NB4 (cell line): ENCODE measurements around the gene SMAD5.

Source experiments
- DNase-seq: peaks from one replicate; pipeline ENCODE4 v3.0.0; 2010; ENCODE audit warnings: low read depth
- H3K4me3 ChIP-seq: one replicate; pipeline ENCODE4 v1.5.1; 2011; ENCODE audit warnings: mild to moderate bottlenecking, low read depth, low read length, moderate library complexity
- CTCF ChIP-seq: IDR thresholded peaks from one replicate; pipeline ENCODE4 v1.5.1; 2012; ENCODE audit warnings: low read depth, low read length
- MAX ChIP-seq: IDR thresholded peaks from 2 replicates; pipeline ENCODE4 v1.6.1; 2011; ENCODE audit warnings: low read depth, low read length
- MYC ChIP-seq: IDR thresholded peaks from 2 replicates; pipeline ENCODE4 v1.6.1; 2011; ENCODE audit warnings: low read depth, low read length
- POLR2A ChIP-seq: IDR thresholded peaks from 2 replicates; pipeline ENCODE4 v1.6.1; 2011; ENCODE audit warnings: mild to moderate bottlenecking; ENCODE audit not compliant: insufficient read length; ENCODE audit errors: extremely low read depth

The SMAD5 gene

GRCh38 chr5:136202469-136203205, 70.0 kb downstream of the SMAD5 start:
- DNase-seq: no peak
- no peak for TF ChIP-seq MYC
- TF ChIP-seq CTCF: no peak
- no peak for TF ChIP-seq POLR2A
- TF ChIP-seq MAX: no peak
- H3K4me3 ChIP-seq: no peak overlapping the region

GRCh38 chr5:136203303-136203922, 70.8 kb downstream of the SMAD5 start:
- no peak for DNase-seq
- TF ChIP-seq POLR2A (no peak), MYC (no peak), MAX (no peak), CTCF (no peak)
- no peak overlapping the region for H3K4me3 ChIP-seq

GRCh38 chr5:136205061-136205702, 72.5 kb downstream of the SMAD5 start:
- no peak for DNase-seq
- TF ChIP-seq CTCF (no peak), MYC (no peak), MAX (no peak), POLR2A (no peak)
- H3K4me3 ChIP-seq: no peak overlapping the region

GRCh38 chr5:136205941-136206340, 73.3 kb downstream of the SMAD5 start:
- DNase-seq: no peak
- H3K4me3 ChIP-seq: no peak overlapping the region
- TF ChIP-seq POLR2A (no peak), MYC (no peak), MAX (no peak), CTCF (no peak)

GRCh38 chr5:136206361-136206760, 73.7 kb downstream of the SMAD5 start:
- no peak for TF ChIP-seq POLR2A
- TF ChIP-seq MYC: no peak
- no peak for TF ChIP-seq CTCF
- TF ChIP-seq MAX: no peak
- DNase-seq: no peak
- no peak overlapping the region for H3K4me3 ChIP-seq
